HG03354 (cell line): ENCODE measurements around the gene RB1.
"Not testable (repeated sequence)": the region's sequence is repeated elsewhere in the genome, so short reads cannot be mapped to it uniquely, and the experiment has no call there.

ENCODE experiments used
- ATAC-seq: cut with Tn5 transposase; IDR thresholded peaks from one replicate; pipeline ENCODE4 v1.9.1; 2021; ENCODE audit warnings: mild to moderate bottlenecking; ENCODE audit not compliant: unreplicated experiment, poor library complexity, severe bottlenecking

The RB1 gene

GRCh38 chr13:48334534-48335127 is 31.1 kb downstream of the RB1 start:
- ATAC-seq, result no peak

- not testable (repeated sequence) for ATAC-seq
Measured at GRCh38 chr13:48339198-48339597, 35.6 kb downstream of the RB1 start.

- ATAC-seq, result no peak
Measured at GRCh38 chr13:48344264-48344663, 40.7 kb downstream of the RB1 start.

DNA sequence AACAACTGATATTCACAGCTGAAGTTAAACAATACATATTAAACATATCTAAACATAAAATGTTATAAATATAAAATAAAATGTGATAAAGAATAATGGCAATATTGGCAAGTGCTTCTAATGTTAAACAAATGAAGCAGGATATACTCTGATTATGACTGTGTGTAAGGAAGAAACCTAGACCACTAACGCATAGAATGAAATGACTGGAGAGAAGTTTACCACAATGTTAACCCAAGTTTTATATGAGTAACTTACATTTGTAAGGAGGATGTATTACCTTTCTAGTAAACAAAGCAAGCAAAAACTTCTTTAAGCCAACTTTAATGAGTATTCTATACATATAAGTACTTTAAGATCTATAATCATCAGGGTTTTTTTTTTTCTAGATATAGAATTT is 43.0 kb downstream of the RB1 start:
- ATAC-seq, result no peak

GRCh38 chr13:48349525-48349924 is 46.0 kb downstream of the RB1 start:
- no peak for ATAC-seq

DNA sequence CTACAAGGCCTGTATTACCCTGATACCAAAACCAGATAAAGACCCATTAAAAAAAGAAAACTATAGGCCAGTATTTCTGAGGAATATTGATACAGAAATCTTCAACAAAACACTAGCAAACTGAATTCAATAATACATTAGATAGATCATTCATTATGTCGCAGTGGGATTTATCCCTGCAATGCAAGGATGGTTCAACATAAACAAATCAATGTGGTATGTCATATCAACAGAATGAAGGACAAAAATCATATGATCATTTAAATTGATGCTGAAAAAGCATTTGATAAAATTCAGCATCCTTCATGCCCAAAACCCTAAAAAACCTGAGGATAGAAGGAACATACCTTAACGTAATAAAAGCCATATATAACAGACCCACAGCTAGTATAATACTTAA is 50.0 kb downstream of the RB1 start:
- ATAC-seq, result no peak

- ATAC-seq, result not testable (repeated sequence)
Measured at GRCh38 chr13:48355524-48355923, 52.0 kb downstream of the RB1 start.

DNA sequence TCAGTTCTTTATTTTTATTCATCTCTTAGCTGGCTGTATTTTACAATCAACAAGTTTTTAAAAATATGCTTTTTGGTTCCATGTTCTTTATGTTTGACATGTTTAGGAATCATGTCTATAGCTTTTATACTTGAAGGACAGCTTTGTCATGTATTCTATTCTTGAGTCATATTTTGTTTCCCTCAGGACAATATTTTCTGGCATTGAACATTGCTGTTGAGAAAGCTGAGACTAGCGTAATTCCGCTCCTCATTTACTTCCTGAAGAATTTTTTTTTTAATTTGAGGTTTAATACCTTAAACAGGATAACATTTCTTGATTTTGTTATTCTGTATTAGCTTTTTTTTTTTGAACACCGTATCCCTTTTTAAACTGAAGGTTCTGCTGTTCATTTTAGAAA is 53.2 kb downstream of the RB1 start:
- no peak for ATAC-seq

- ATAC-seq, result no peak
Measured at GRCh38 chr13:48369988-48370387, 66.4 kb downstream of the RB1 start.

DNA sequence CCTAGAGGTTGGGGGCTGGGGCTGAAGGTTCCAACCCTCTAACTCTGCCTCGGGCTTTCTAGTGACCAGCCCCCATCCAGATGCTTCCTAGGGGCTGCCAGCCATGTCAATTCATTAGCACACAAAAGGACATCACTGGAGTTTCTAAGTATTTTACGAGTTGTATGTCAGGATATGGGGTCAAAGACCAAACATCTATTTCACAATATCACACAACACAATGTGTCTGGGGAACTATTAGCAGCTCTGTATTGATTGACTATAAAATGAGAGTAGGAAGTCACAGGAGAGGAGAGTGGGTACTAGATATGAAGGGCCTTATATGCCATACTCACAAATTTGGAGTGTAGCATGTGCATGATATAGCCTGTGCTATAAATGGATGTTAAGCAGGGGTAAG is 67.3 kb downstream of the RB1 start:
- ATAC-seq, result no peak

DNA sequence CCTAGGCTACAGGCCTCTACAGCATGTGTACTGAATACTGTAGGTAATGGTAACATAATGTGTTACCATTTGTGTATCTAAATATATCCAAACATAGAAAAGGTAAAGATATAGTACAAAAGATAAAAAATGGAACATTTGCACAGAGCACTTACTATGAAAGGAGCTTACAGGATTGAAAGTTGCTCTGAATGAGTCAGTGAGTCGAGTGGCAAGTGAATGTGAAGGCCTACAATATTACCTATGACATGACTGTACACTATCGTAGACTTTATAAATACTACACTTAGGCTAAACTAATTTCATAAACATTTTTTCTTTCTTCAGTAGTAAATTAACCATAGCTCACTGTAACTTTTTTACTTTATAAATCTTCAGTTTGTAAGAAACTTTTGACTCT is 74.3 kb downstream of the RB1 start:
- no peak for ATAC-seq

GRCh38 chr13:48380581-48380980 is 77.0 kb downstream of the RB1 start:
- no peak for ATAC-seq

DNA sequence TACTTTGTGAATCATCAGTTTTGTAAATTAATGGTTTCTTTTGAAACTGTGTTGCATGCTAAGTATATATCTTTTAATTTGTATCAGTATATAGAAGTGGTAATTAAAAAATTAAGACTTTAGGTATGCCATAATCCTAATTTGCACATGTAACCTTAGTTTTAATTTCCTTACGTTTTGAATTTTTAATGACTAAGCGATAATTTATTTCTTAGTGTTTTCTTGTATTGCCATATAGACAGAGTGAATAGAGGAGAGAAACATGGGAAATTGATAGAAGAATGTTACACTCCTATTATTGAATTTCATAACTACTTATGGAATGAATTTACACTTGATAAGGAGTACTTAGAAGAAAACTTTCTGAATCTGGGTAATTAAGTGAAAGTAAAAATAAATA is 79.8 kb downstream of the RB1 start:
- ATAC-seq, result no peak

GRCh38 chr13:48386816-48387215 is 83.3 kb downstream of the RB1 start:
- no peak for ATAC-seq

DNA sequence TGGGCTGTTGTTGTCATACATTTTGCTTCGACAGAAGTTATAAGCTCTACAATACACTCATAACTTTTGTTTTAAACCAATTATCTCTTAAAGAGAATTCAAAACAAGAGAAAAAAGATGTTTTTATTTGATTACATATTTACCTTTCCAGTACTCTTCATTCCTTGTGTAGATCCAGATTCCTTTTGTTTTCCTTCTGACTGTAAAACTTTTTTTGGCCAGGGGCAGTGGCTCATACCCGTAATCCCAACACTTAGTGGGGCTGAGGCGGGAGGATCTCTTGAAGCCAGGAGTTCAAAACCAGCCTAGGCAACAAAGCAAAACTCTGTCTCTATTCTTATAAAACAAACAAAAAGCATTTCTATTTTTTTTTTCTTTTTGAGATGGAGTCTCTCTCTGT is 87.7 kb downstream of the RB1 start:
- ATAC-seq, result no peak

GRCh38 chr13:48393030-48393697 is 89.6 kb downstream of the RB1 start:
- ATAC-seq, result no peak

- ATAC-seq, result no peak
Measured at GRCh38 chr13:48393698-48394085, 90.1 kb downstream of the RB1 start.

DNA sequence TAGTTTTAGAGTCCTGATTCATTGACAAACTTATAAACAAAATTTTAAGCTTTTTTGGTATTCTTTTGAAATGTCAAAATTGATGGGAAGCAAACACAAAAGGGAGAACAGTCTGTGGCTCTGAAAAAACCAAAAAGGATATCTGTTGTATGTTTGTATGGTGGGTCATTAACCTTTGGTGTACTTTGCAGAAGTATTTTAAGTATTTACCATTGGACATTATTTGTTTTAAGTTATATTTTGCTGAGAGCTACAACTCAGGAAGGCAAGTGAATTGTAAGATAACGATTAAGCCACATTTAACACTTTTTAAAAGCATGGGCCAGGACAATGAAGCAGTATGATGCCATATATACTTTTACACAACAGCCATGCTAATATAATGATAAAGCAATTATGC is 94.2 kb downstream of the RB1 start:
- ATAC-seq, result no peak

- ATAC-seq, result no peak
Measured at GRCh38 chr13:48398450-48399095, 95.0 kb downstream of the RB1 start.

DNA sequence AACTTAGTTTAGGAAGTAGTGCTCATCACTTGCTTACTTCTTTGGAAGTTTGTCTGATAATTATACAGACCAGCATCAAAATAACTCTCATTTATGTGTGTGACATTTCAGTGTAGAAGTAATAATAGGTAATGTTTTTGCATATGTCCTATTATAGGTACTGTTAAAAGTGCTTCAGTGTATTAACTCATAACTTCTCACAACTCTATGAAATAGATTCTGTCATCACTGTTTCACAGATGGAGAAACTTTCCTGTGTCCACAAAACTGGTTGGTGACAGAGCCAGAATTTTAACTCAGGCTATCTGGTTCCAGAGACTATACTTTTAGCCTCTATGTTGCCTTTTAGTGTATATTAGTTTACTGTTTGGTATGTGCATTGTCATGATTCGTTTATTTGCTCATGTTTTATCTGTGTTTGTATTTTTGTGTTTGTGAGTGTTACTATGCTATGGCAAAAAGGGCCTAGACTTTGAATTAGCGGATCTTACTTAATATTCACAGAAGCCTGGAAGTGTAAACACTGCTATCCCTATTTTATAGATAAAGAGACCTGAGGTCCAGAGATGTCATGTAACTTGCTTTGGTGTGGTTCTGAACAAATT is 96.6 kb downstream of the RB1 start:
- no peak for ATAC-seq

DNA sequence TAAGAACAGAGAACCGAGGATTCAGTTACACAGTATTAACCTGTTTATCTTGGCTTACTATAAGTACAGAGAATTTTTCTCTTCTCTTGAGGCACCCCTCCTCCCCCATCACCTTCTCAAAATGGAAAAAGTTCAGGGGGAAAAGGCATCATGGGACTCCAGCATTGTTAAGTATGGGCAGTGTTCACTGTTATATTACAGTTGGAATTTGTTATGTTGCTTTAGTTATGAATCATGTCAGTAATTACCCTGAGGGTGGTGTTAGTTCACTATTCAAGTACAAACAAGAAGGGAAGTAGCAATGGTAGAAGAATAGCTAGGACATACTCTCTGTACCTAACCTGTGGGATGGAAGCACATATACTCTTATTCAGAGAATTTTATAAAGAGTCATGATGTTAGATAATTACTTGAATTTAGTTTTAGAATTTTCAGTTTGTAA is 97.3 kb downstream of the RB1 start:
- ATAC-seq, result no peak
